ENCODE results near the gene MLLT10.

The MLLT10 gene

DNA sequence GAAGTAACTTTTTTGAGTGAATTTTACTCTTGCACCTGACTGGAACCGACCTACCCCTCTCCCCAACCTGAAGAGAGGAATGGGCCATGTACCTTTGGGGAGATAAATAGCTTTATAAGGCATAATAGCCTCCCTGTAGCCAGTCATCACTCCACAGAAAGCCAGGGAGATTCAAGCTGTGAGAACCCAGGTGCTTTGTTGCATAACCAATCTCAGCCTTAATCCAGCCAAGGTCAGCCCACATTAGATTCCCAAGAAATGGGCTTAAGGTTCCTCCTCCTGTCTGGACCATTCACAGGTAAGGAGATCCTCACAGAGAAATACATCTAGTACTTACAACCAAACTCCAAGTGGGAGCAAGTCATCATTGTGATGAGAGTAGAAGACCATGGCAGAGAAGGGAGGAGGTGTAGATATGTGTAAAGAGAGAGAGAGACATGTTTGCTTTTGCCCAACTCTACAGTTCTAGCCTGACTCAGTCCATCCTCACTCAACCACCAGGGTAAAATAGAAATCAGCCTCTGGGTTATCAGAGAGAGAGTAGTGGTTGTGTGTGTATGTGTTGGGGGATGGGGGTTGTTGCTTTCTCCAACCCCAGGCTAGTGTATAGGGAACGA, 32.2 kb upstream of the MLLT10 start:
- no peak for DNase-seq (ENCODE audit: low read depth)

DNA sequence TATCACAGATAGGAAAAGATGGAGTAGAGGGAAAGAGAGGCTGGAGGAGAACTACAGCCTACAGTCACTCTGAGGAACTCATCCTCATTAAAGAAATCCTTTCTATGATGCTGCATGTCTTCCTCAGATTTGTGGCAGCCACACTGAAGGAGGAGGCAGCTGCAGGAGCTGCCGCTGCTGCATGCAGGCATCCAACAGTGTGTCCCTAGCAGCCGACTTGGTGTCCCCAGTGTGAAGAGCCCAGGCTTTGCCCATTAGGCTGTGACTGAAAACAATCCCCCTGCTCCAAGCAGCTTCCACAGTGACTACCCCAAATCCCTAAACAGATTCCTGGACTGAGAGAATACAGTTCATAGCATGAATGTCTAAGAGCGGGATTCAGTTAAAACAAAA, 31.7 kb upstream of the MLLT10 start:
- no peak for DNase-seq (ENCODE audit: low read depth)

DNA sequence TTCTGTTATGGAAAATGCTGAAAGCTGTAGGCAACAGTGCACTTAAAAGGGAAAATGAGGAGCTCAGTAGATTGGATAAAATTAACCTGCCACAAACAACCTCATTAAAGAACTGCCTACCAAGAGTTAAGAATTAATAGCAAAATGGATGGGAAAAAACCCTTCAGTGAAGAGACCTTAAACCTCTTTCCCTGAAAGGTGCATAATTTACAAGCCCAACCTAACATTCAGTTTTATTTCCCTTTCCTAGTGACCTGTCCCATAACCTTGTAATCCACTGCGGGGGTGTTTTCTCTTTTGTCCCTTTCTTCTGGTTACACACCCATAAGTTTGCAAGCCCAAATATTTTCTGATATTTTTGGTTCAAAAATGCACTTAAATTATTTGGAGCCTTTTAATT, 30.5 kb upstream of the MLLT10 start:
- no peak for DNase-seq (ENCODE audit: low read depth)

DNA sequence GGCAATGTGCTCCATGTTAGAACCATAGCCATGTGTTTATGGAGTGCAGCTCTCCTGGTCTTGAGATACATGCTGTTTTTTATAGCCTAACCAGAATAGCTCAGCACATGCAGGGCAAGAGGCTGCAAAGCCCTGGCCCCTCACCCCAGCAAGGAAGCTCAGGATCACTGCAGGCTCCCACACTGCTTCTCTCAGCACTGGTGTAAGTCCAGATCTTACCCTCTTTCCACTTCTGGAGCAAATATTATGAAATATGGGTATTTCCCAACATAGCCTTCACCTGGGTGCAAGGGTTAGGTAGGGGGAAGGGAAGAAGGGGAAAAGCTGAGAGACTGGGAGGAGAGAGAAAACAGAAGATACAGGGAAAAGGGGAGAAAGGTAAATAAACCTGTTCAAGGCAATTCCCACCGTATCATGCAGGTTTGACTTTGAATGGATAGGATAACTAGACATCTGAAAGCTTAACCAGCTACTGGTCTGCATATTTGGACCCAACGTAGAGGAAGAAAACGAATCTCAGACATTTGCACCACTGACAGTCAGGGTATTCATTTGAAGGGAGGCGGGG, 28.2 kb upstream of the MLLT10 start:
- no peak for DNase-seq (ENCODE audit: low read depth)

DNA sequence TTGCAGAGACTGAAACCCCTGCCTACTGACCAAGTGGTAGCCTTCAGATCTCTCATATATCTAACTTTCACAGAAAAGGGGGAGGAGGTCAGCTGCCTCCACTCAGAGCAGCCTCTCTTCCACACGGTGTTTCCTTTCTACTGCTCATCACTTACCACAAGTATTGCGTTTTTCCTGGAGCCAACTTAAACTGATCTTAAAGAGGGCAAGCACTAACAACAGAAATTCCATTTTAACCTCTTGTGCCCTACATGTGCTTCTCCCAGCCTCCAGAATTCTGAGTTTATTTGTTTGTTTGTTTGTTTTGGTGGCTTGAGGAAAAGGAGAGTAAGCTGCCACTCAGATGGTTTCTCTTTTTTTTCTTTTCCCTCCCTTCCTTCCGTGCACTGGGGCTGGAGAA, 27.7 kb upstream of the MLLT10 start:
- DNase-seq (ENCODE audit: low read depth): no peak

DNA sequence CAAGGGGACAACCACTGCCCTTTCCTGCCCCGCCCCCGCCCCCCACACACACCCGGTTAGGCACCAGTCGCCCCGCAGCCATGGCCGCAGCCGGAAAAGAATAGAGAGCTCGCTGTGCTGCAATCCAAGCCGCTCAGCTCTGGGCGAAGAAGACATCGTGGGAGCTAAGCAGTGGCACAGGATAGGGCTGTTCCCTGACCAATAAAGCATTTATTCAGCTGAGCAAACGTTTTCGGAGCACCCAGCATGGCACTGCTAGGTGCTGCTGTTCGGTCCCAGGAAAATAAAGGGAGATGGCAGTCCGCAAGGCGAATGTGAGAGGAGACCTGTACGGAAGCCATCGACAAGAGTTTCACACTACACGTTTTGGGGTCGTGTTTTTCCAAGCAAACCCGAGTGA, 26.9 kb upstream of the MLLT10 start:
- no peak for DNase-seq (ENCODE audit: low read depth)

DNA sequence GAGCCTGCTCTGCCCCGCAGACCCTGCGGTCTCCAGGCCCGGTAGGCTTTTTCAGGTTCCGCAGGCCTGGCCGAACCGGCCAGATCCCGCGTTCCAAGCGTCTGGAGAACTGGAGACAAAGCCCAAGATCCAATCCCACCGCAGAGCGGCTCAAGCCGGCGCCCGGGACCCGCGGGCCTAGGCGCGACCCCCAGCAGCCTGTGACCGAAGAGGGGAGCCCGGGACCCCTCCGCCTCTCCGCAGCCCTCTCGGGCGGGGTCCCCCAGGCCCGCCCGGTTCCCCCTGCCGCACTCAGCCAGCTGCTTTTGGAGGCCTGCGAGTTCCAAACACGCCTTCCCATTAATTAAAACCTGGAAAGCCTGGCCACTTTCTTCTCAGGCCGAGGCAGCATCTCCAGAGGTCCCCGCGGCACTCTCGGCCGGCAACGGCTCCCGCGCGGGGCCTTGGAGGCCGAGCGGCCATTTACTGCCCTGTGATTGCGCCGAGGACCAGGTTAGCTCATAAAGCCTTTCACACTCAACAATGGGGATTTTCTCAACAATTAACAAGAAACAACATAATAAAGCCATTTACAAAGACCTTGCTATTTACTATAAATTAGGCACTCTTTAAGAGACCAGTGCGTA, 25.2 kb upstream of the MLLT10 start:
- no peak for DNase-seq (ENCODE audit: low read depth)

DNA sequence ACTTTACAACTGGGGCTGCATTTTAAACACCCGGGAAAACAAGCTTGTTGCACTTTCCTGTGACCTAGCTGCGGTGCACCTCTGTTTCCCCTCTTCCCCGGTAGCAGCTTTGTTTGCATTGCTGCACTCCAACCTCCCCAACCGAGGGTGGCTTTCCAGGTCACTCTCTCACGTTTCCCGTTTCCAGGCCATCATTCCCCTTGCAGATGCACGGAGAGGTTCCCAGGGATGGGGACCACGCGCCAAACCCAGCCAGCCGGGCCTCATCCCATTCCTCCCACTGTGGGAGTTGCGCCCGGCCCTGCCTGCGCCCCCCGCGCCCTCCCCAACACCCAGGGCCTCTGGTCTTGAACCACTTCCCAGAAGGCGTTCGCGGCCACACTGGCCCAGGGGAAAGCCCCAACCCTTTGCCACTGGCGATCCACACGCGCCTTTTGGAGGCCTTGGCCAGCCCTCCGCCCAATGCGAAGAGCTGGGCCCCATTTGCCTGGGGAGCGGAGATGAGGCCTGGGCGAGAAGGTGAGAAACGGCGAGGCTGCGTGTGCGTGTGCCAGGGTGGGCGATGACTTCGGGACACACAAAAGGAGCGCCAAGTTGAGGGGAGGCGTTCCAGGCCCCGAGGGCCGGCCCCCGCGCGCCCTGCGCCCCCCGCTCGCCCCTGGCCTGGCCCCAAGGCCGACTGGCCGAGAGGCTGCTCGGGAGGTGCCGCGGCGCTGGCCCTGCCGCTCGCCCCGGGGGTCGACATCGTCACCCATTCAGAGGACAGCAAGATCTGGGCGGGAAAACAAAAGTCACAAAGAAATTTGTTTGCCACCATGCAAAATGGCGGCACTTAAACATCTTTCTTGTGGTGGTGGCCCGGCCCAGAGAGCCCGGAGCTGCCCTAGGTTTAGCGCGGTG, 24.4 kb upstream of the MLLT10 start:
- DNase-seq (ENCODE audit: low read depth): no peak

DNA sequence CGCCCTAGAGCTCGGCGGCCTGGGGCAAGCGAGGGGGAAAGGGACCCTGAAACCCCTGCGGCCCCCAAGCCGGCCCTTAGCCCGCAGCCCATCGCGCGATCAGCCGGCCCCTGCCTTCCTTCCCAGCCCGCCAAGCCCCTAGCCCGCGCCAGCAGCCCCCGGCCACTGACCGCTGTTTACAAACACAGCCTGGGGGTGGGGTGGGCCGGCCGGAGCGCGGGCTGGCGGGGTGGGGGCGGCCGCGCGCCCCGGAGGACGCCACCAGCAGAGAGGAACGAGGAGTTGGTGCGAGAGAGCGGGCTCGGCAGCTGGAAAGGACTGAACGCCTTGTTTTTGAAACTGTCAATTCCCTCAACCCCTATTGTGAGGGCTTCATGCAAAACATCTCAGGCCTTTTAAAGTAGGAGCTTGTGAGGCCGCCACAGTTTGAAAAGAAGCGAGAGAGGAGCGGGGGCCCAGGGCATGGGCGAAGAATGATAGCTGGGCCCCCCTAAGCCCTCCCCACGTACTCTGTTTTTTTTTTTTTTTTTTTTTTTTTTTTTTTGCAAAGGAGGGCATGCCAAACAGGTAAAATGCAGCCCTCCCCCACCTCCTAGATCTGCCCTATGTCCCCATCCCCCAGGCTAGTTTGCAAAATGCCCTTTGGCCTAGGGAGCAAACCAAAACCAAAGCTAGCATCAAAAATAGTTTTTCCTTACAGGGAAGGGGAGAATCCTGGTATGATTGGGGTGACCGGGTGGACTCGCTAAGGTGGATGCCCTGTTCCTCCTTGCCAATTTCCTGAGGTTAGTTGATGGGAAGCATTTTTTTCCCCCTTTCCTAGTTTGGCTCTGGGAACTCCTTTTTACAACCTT, 23.6 kb upstream of the MLLT10 start:
- no peak for DNase-seq (ENCODE audit: low read depth)

DNA sequence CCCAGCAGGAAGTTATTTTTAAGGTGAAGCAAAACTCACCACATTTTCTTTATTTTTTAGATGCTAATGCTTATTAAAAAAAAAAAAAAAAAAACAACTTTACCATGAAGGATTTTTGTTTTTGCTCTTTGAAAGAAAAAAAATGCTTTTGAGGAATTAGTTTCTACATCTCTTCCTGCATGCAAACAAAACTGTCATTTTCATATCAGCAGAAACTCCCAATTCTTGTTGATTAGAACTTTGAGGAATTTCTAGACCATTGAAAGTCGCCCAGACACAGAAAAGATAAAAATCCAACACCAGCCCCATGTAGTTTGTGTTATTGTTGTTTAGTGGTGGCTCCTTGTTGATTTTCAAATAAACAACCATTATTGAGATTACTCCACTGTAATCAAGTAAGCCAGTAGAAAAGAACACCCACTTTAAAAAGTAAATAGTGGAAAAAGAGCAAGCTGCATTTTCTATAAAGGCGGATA, 22.9 kb upstream of the MLLT10 start:
- DNase-seq (ENCODE audit: low read depth): no peak

DNA sequence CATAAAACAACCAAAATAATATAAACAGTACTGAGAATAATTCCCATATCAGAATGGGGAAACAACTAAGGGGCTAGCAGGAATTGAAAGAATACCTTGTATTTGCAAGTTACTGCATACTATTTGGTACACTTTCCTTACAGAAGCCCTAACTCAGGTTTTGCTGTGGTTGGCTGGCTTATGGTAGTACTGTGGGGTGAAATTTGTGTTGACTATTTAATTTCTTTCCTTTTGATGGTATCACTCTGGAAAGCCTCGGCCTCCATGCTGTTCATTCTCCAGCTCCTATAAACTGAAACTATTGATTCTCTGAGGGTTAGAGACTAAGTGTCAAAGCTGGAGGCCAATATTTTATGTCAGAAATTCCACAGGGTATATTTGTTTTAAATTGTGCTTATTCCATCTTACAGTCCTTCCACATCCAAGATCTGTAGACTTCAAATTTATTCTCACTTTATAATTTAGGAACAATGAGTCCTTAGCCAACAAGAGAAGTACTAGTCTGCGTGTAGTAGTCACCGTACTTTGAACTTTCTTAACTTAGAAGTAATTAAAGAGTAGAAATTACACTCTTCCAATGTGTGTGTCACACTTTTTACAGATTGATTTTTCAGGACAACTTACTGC, 22.0 kb upstream of the MLLT10 start:
- DNase-seq (ENCODE audit: low read depth): no peak

DNA sequence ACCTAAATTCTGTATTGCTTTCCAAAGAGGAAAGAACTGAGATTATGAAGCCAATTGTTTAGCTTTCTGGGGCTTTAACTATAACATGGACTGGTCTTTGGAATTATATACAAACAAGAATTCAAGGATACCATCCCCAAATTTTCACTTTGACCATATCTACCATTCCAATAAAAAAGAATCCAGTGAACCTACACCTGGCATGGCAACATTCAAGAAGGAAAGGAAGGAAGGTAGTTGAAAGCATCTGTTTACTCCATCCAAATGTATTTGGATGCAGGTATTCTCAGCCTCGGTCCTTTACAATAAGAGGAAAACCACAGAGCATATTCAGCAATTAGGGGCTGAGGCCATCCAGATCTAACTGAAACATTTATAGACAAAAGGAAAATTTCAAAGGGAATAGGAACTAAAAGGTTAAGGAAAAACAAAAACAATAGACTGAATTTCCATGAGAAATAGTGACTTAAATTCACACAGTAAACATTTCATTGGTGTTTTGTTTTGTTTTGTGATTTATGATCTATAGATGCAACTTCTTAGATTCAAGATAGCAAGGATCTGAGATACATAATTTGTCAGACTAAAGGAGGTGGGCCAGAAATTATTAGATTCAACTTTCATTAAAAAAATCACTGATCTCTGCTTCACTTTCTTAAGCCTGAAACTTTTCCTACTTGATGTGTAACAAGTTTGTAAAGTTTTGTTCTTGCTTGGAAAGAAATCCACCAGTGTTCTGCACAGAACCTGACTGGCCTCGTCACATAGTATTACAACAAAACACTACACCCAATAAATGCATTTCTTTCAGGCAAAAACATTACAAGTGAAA, 21.2 kb upstream of the MLLT10 start:
- no peak for DNase-seq (ENCODE audit: low read depth)

DNA sequence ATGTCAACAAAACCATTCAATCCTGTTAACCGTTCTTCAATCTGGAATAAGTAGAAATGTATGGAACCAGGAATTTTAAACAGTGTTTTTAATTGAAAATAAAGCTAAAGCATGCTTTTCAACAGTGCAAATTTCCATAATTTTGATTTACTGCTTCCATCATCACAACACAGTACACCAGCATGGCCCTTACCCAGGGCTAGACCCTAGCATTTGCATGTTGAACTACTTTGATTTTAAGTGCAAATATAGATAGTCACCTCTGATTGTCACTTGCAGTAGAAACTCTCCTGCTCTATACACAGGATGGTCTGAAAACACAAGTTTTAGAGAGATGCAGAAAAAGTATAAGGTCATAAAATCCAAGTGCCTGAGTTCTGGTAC, 20.6 kb upstream of the MLLT10 start:
- no peak for DNase-seq (ENCODE audit: low read depth)

DNA sequence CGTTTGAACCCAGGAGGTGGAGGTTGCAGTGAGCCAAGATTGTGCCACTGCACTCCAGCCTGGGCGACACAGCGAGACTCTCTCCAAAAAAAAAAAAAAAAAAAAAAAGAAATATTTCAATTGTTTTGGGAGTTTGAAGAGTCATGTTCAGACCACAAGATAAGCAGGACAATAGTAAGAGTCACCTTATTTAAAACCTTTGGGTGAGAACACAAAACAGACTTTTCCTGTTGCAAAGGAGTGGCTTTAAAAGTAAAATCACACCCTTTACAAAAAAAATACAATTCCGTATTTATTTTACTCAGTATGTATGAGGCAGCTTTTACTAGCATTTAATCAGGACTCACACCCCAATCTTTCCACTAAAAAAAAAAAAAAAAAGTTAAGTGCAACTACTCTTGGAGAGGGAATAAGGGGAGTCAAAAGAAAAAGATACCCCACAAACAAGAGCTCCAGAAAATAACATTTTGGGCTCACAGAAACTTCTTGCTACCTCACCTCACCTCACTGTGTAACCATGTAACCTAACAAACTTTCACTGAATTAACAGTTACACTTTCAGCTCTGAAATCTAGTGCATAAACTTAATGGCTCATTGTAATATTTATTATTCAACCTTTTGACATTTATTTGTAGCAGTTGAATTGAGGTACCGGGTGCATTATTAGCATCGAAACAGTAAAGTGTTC, 19.8 kb upstream of the MLLT10 start:
- no peak for DNase-seq (ENCODE audit: low read depth)

DNA sequence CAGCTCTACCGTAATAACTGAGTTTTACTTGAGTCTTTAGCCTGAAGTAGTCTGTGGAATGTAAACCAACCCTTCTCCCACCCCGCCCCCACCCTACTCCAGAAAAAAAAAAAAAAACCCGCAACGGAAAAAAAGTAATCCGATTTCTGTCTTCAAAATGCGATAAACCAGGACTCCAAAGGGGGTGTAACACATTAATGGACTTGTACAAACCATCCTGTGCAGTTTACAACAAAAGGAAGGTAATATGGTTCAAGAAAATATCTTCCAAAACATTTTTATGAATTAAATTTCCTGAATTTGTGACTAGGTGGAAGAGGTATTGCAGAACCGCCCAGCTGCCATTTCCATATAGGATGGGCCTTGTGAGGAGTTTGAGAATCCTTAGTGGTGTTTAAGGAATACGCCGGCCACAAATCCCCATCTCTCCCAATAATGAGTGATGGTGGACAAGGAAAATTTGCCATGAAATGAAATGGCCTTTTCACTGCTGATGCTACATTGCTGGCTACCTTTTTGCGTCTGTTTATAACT, 19.1 kb upstream of the MLLT10 start:
- no peak for DNase-seq (ENCODE audit: low read depth)

DNA sequence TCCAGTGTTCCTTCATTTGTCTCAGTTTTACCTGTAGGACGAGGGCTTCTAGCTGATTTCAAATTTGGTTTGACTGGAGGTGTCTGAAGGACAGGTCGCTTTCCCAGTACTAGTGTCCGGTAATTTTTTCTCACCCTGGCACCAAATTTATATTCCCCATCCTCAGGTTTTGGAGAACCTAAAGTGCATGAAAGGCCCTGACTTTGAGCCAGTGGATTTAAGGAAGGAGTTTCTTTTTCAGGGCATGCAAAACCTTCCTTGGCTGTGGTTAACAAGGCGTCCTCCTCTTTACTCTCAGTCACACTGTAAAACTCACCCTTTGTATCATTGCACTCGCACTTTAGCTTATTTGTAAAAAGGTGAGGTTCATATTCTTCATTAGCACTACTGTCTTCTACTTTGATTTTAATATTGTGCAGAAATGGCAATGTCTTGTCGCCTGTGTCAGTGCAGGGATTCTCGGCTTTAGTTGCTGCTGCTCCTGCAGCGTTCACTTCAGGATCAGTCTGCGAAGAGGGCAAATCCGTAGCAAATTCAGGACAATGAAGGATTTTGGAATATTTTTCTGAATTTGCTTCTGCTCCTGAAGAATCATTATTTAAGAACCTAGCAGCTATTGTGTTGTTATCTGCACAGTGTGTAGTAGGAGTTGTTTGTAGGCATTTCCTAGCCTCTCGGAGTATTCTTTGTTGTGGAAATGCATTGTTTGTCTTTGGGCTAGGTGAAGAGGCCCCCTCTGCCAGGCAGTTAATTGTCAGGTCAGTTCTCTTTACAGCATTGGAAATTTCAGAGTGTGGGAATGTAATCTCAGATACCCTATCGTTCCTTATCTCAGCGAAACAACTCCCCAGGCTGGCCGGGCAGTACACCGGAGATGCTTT, 18.4 kb upstream of the MLLT10 start:
- DNase-seq (ENCODE audit: low read depth): no peak

DNA sequence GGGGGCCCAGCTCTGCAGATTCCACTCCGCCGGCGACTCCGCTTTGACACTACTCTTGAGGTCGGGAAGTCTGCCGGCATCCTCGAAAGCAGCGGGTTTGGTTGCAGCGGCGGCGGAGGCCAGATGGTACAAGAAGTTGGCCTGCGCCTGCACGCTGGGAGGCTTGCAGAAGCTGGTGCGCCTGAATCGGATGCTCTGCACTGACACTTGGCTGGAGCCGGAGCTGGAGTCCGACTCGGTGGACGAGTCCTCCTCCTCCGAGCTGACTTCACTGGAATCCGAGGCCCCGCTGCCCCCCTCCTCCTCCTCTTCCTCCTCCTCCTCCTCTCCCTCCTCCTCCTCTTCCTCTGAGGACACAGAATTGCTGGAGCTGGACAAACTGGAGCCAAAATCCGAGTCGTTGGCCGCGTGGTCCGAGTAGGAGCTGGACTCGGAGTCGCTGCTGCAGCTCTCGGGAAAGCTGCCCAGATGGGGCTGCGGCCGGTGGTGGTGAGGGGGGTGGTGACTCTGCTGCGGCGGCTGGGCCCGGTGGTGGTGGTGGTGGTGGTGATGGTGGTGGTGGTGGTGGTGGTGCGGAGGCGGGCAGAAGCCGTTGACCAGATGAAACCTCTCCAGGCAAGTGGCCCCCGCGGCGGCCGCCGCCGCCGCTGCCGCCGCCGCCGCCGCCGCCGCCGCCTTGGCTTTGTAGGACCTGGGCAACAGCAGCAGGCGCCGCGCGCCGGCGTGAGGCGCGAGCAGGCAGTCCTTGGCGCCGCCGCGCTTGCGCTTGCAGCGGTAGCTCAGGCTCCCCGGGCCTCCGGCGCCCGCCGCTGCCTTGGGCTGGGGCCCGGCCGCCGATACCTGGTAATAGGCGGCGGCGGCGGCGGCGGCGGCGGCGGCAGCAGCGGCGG, 17.5 kb upstream of the MLLT10 start:
- no peak for DNase-seq (ENCODE audit: low read depth)
